H1 (cell line): ENCODE measurements around the gene TIMM22. TPM values are rescaled to one million over a fixed set of nuclear protein-coding genes. Genes with fewer than 3 reads are reported as not detected.

Experiments used
- CTCF ChIA-PET: fragments of 300-600 bp; sonication (Branson Sonifier 250); formaldehyde crosslinking; loops from one replicate; lab custom pipeline; 2021; ENCODE audit not compliant: partially characterized antibody; lab: Charles Lee
- POLR2A ChIA-PET: fragments of 300-600 bp; sonication (Branson Sonifier 250); formaldehyde crosslinking; loops from one replicate; lab custom pipeline; 2021; ENCODE audit warnings: inconsistent platforms; ENCODE audit not compliant: partially characterized antibody; lab: Charles Lee
- DNase-seq, 2 experiments: peaks; one replicate each; pipeline versions ENCODE4 v3.0.0 to v3.0.0-alpha.2; 2010 to 2022; ENCODE audit warnings: low spot score in 2 of 2, low read depth in 1 of 2, mixed read lengths in 1 of 2
- FAIRE-seq: peaks from 2 replicates; lab custom pipeline; 2011; peaks lifted over from hg19 to GRCh38; lab: Jason Lieb, UNC
- H2AFZ ChIP-seq: 2 replicates; pipeline ENCODE4 v1.8.1; 2012; ENCODE audit warnings: low read length, inconsistent platforms
- H2AK5ac ChIP-seq: 2 replicates; pipeline ENCODE4 v1.6.1; 2013; ENCODE audit warnings: low read depth, low read length
- H2BK120ac ChIP-seq: replicated peaks from 2 replicates; pipeline ENCODE3; 2013; ENCODE audit warnings: low read depth, low read length, inconsistent platforms
- H2BK12ac ChIP-seq: 2 replicates; pipeline ENCODE4 v1.6.1; 2013; ENCODE audit warnings: low read depth, low read length
- H2BK15ac ChIP-seq: 2 replicates; pipeline ENCODE4 v1.6.1; 2013; ENCODE audit warnings: low read length
- H2BK20ac ChIP-seq: 2 replicates; pipeline ENCODE4 v1.6.1; 2013; ENCODE audit warnings: low read length
- H2BK5ac ChIP-seq: 2 replicates; pipeline ENCODE4 v1.6.1; 2013; ENCODE audit warnings: low read depth, low read length
- H3K14ac ChIP-seq: 2 replicates; pipeline ENCODE4 v1.6.1; 2013; ENCODE audit warnings: inconsistent platforms; ENCODE audit not compliant: insufficient read length
- H3K18ac ChIP-seq: 2 replicates; pipeline ENCODE4 v1.6.1; 2013; ENCODE audit warnings: low read length; ENCODE audit errors: extremely low read depth
- H3K23ac ChIP-seq: 2 replicates; pipeline ENCODE4 v1.6.1; 2013; ENCODE audit warnings: inconsistent platforms; ENCODE audit not compliant: insufficient read length
- H3K23me2 ChIP-seq: 2 replicates; pipeline ENCODE4 v1.6.1; 2013; ENCODE audit warnings: low read depth, low read length
- H3K27ac ChIP-seq: 2 replicates; pipeline ENCODE4 v1.6.1; 2011; ENCODE audit warnings: low read depth, low read length, inconsistent platforms
- H3K27me3 ChIP-seq, 4 experiments: replicated peaks in 1 of 4; 1 replicate in 1 of 4; 2 replicates in 3 of 4; pipeline versions ENCODE4 v1.6.1 to v1.8.1; 2011 to 2013; ENCODE audit warnings: low read length in 3 of 4, mild to moderate bottlenecking in 3 of 4, inconsistent platforms in 2 of 4, mixed read lengths in 2 of 4, moderate library complexity in 1 of 4; ENCODE audit not compliant: control insufficient read depth in 3 of 4, insufficient read depth in 3 of 4; ENCODE audit errors: extremely low read depth in 1 of 4
- H3K36me3 ChIP-seq, 4 experiments: 2 replicates each; pipeline versions ENCODE4 v1.6.1 to v1.8.1; 2011 to 2013; ENCODE audit warnings: mild to moderate bottlenecking in 4 of 4, low read length in 3 of 4, moderate library complexity in 2 of 4, control low read depth in 1 of 4, inconsistent platforms in 1 of 4; ENCODE audit not compliant: insufficient read depth in 4 of 4, control insufficient read depth in 2 of 4
- H3K4ac ChIP-seq: replicated peaks from 2 replicates; pipeline ENCODE3; 2013; ENCODE audit warnings: low read length, low read depth, mixed read lengths, inconsistent platforms; ENCODE audit not compliant: insufficient read length
- H3K4me1 ChIP-seq, 4 experiments: replicated peaks in 1 of 4; 1 replicate in 1 of 4; 2 replicates in 3 of 4; pipeline versions ENCODE4 v1.6.1 to v1.8.1; 2011 to 2013; ENCODE audit warnings: low read length in 3 of 4, inconsistent platforms in 2 of 4, mixed read lengths in 1 of 4; ENCODE audit not compliant: insufficient read depth in 4 of 4, control insufficient read depth in 3 of 4
- H3K4me2 ChIP-seq, 2 experiments: 2 replicates each; pipeline versions ENCODE4 v1.6.1 to v1.8.1; 2011 to 2013; ENCODE audit warnings: low read depth in 2 of 2, low read length in 2 of 2, control low read depth in 1 of 2, inconsistent platforms in 1 of 2, mild to moderate bottlenecking in 1 of 2; ENCODE audit not compliant: insufficient read depth in 1 of 2
- H3K4me3 ChIP-seq, 4 experiments: fragments of 200-600, 300-600 bp in 1 of 4; sonication (generic), shearing (Covaris generic), sonication (Bioruptor Twin) in 1 of 4; 2 replicates each; pipeline versions ENCODE4 v1.5.1 to v1.8.1; 2011 to 2016; ENCODE audit warnings: low read length in 4 of 4, low read depth in 3 of 4, control low read depth in 2 of 4, inconsistent platforms in 2 of 4, mild to moderate bottlenecking in 2 of 4, mixed read lengths in 1 of 4, moderate library complexity in 1 of 4; ENCODE audit not compliant: insufficient read depth in 2 of 4; ENCODE audit errors: extremely low read depth in 1 of 4
- H3K56ac ChIP-seq: replicated peaks from 2 replicates; pipeline ENCODE3; 2013; ENCODE audit warnings: low read depth, mild to moderate bottlenecking, mixed read lengths, low read length, inconsistent platforms; ENCODE audit not compliant: insufficient read length
- H3K79me1 ChIP-seq: 2 replicates; pipeline ENCODE4 v1.6.1; 2013; ENCODE audit warnings: low read depth, low read length, control low read depth
- H3K79me2 ChIP-seq, 2 experiments: 2 replicates each; pipeline versions ENCODE4 v1.6.1 to v1.8.1; 2012 to 2013; ENCODE audit warnings: low read length in 2 of 2, mild to moderate bottlenecking in 2 of 2, inconsistent platforms in 1 of 2; ENCODE audit not compliant: insufficient read depth in 2 of 2, control insufficient read depth in 1 of 2
- H3K9ac ChIP-seq, 4 experiments: replicated peaks in 1 of 4; 1 replicate in 1 of 4; 2 replicates in 3 of 4; pipeline versions ENCODE4 v1.6.1 to v1.8.1; 2011 to 2013; ENCODE audit warnings: low read depth in 3 of 4, low read length in 3 of 4, control low read depth in 2 of 4, mild to moderate bottlenecking in 2 of 4, moderate library complexity in 2 of 4, inconsistent platforms in 1 of 4; ENCODE audit errors: extremely low read depth in 1 of 4
- H3K9me3 ChIP-seq, 2 experiments: 2 replicates each; pipeline versions ENCODE4 v1.6.1 to v1.8.1; 2012 to 2013; ENCODE audit warnings: mild to moderate bottlenecking in 2 of 2, moderate library complexity in 2 of 2, control low read depth in 1 of 2, inconsistent platforms in 1 of 2, low read depth in 1 of 2, low read length in 1 of 2, mixed read lengths in 1 of 2; ENCODE audit not compliant: insufficient read depth in 2 of 2
- H4K20me1 ChIP-seq, 2 experiments: replicated peaks in 1 of 2; 2 replicates each; pipeline versions ENCODE3 to v1.8.1; 2011 to 2013; ENCODE audit warnings: inconsistent platforms in 2 of 2, low read length in 2 of 2, mild to moderate bottlenecking in 1 of 2; ENCODE audit not compliant: insufficient read depth in 2 of 2, control insufficient read depth in 1 of 2
- H4K5ac ChIP-seq: 2 replicates; pipeline ENCODE4 v1.6.1; 2013; ENCODE audit warnings: low read length, low read depth, mixed read lengths, inconsistent platforms; ENCODE audit not compliant: insufficient read length
- H4K8ac ChIP-seq: 2 replicates; pipeline ENCODE4 v1.8.0; 2013; ENCODE audit warnings: mild to moderate bottlenecking, moderate library complexity, low read length, inconsistent platforms; ENCODE audit not compliant: insufficient read depth; ENCODE audit errors: extremely low read depth
- H4K91ac ChIP-seq: replicated peaks from 2 replicates; pipeline ENCODE3; 2013; ENCODE audit warnings: low read length, mixed read lengths, inconsistent platforms; ENCODE audit not compliant: insufficient read length
- BCL11A ChIP-seq, 2 experiments: IDR thresholded peaks; one replicate each; pipeline ENCODE4 v1.6.1; 2011; ENCODE audit warnings: low read depth in 2 of 2, low read length in 2 of 2, mild to moderate bottlenecking in 2 of 2
- CHD1 ChIP-seq: IDR thresholded peaks from 2 replicates; pipeline ENCODE4 v1.6.1; 2012; ENCODE audit warnings: low read depth, low read length, improper control_type of control experiment
- CREB1 ChIP-seq: IDR thresholded peaks from 2 replicates; pipeline ENCODE4 v1.6.1; 2012; ENCODE audit warnings: inconsistent platforms
- EGR1 ChIP-seq: IDR thresholded peaks from 2 replicates; pipeline ENCODE4 v1.6.1; 2011; ENCODE audit warnings: low read depth, low read length, borderline replicate concordance
- EP300 ChIP-seq, 2 experiments: IDR thresholded peaks; 1 replicate in 1 of 2; 2 replicates in 1 of 2; pipeline ENCODE4 v1.6.1; 2011 to 2012; ENCODE audit warnings: low read depth in 2 of 2, low read length in 2 of 2, mild to moderate bottlenecking in 2 of 2, borderline replicate concordance in 1 of 2, inconsistent platforms in 1 of 2, moderate library complexity in 1 of 2
- HDAC2 ChIP-seq, 2 experiments: fragments of 300-600 bp in 1 of 2; sonication (generic) in 1 of 2; IDR thresholded peaks; 2 replicates each; pipeline ENCODE4 v1.6.1; 2011 to 2012; ENCODE audit warnings: low read depth in 2 of 2, low read length in 2 of 2, mild to moderate bottlenecking in 2 of 2, moderate library complexity in 2 of 2, borderline replicate concordance in 1 of 2, inconsistent platforms in 1 of 2
- POLR2A ChIP-seq, 2 experiments: IDR thresholded peaks; 1 replicate in 1 of 2; 2 replicates in 1 of 2; pipeline ENCODE4 v1.6.1; 2011; ENCODE audit warnings: low read depth in 2 of 2, low read length in 2 of 2, mild to moderate bottlenecking in 2 of 2; ENCODE audit errors: control extremely low read depth in 1 of 2
- RXRA ChIP-seq: IDR thresholded peaks from 2 replicates; pipeline ENCODE4 v1.6.1; 2011; ENCODE audit warnings: low read depth, mild to moderate bottlenecking, low read length, moderate library complexity; ENCODE audit not compliant: insufficient read depth
- TBP ChIP-seq: IDR thresholded peaks from 2 replicates; pipeline ENCODE4 v1.6.1; 2011; ENCODE audit warnings: low read depth, low read length, improper control_type of control experiment
- TEAD4 ChIP-seq: IDR thresholded peaks from 2 replicates; pipeline ENCODE4 v1.6.1; 2012; ENCODE audit warnings: low read depth, low read length, inconsistent platforms, mixed read lengths
- WGBS, 2 experiments: shearing (Covaris generic) in 1 of 2; methylation state at CpG; one replicate each; pipeline versions ENCODE4 v1.1.6 to v1.1.7; 2013 to 2015; ENCODE audit warnings: low lambda C conversion rate in 2 of 2, mixed read lengths in 2 of 2, inconsistent platforms in 1 of 2, low coverage in 1 of 2, missing lambda C conversion rate in 1 of 2; ENCODE audit not compliant: insufficient replicate concordance in 2 of 2, insufficient coverage in 1 of 2, insufficient read length in 1 of 2; ENCODE audit errors: extremely low coverage in 1 of 2, missing lambda C conversion rate in 1 of 2; 5-methylcytosine and 5-hydroxymethylcytosine counted together
- polyA plus RNA-seq, 7 experiments: library from polyadenylated mRNA; depleted of rRNA in 3 of 7; stranded (reverse) in 5 of 7; unstranded in 2 of 7; fragments of >200 nt in 5 of 7; fragments of 200-250 nt in 2 of 7; gene quantifications; 1 replicate in 5 of 7; 2 replicates in 1 of 7; 4 replicates in 1 of 7; pipeline versions ENCODE4 v1.2.1 to v1.2.3, GENCODE V29; 2011 to 2013; ENCODE audit warnings: missing spikeins in 2 of 7, mixed read lengths in 2 of 7
- total RNA-seq: library from RNA; stranded (reverse); fragmentation: NEBNext Ultra II Directional; extraction: Animal tissue kit (Norgen Biotek cat#: 25700); gene quantifications from 2 replicates; pipeline ENCODE4 v1.2.1, GENCODE V29; 2021

TIMM22 gene
- total and polyA plus RNA-seq, 2 of the 8 experiments (the other 6 are each of a cell fraction or from before 2014, with no cell fraction given), result 13.8 to 17.4 TPM

DNA sequence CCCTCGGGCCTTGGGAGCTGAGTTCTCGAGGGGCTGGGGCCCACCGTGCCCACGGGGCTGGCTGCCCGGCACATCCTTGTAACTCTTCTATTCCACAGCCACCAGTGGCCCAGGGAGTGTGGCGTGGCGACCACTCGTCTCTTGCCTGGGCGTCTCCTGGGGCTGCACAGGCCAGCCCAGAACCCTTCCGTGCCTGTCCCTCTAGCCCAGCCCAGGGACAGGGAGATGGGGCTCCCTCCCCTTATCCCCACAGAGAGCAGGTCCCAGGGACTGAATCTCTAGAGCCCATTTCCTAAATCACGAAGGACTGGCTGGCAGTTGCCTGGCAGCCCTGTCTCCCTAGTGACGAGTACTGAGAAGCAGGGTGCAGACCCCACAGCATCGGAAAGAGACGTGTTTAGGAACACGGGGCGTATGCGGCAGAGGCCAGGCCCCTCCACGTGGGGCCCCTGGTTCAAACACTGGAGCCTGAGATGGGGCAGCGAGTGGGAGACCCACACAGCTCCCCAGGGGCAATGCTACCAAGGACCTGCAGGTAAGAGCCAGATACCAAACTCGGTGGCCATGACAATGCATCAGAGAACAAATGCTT lies 51.0 kb downstream of the TIMM22 start:
- Histone ChIP-seq H2BK120ac (no peak overlapping the region), H2AFZ (no peak overlapping the region), H3K79me2 (no peaks in the 10 kb centered on the region), H3K79me1 (no peaks in the 10 kb centered on the region), H3K4me2 (no peak overlapping the region), H3K4ac (no peak overlapping the region), H3K18ac (no peak overlapping the region), H2BK20ac (no peak overlapping the region), H3K56ac (no peak overlapping the region), H2AK5ac (no peak overlapping the region), H4K8ac (no peak overlapping the region), H4K5ac (no peak overlapping the region), H3K27ac (no peak overlapping the region), H3K36me3 (no peaks in the 10 kb centered on the region), H3K27me3 (no peaks in the 10 kb centered on the region), H3K9me3 (no peaks in the 10 kb centered on the region), H2BK12ac (no peak overlapping the region), H3K23me2 (no peaks in the 10 kb centered on the region), H3K9ac (no peak overlapping the region), H2BK15ac (no peak overlapping the region), H3K23ac (no peak overlapping the region), H4K20me1 (peaks cover 0 to 2% of the 10 kb centered on the region in 2 experiments), H3K14ac (no peak overlapping the region), H3K4me1 (no peaks in the 10 kb centered on the region), H3K4me3 (no peak overlapping the region), H4K91ac (no peak overlapping the region), H2BK5ac (no peak overlapping the region)
- TF ChIP-seq TEAD4 (no peak), EGR1 (no peak), EP300 (IDR thresholded peaks at IDR 0.05; ENCODE audit: borderline replicate concordance in 1 of 2, low read depth in 2 of 2, low read length in 2 of 2) (no peak), CHD1 (no peak), RXRA (no peak), HDAC2 (IDR thresholded peaks at IDR 0.05; ENCODE audit: borderline replicate concordance in 1 of 2, low read depth in 2 of 2, low read length in 2 of 2) (no peak), BCL11A (IDR thresholded peaks at IDR 0.05; ENCODE audit: low read depth in 2 of 2, low read length in 2 of 2) (no peak), CREB1 (no peak), POLR2A (IDR thresholded peaks at IDR 0.05; ENCODE audit: control extremely low read depth in 1 of 2, low read depth in 2 of 2, low read length in 2 of 2) (no peak), TBP (no peak)
- 89% methylated on average over 19 of the region's 20 CpGs; no CpG with 5 or more reads in 1 of the 2 experiments for WGBS, 2 experiments
- no peak for DNase-seq
- POLR2A ChIA-PET, result interaction anchor here (0.6 to 1.1 kb wide), 2 partner anchors 43 to 523 kb away, joined by 3 read pairs; no protein-coding TSS in a partner anchor
- CTCF ChIA-PET, result interaction anchor here (0.7 to 2.9 kb wide), 9 partner anchors 8 to 244 kb away, joined by 3 to 14 read pairs (median 3); partner anchors contain the start of genes NXN and TIMM22
- no peak for FAIRE-seq
